ENCODE data around the gene KCNN3. TPM values are rescaled to one million over a fixed set of nuclear protein-coding genes. Genes with fewer than 3 reads are reported as not detected.

KCNN3 gene
- total and polyA plus RNA-seq, 8 donors, result 1.9 to 3.1 (median 2.3) TPM

DNA sequence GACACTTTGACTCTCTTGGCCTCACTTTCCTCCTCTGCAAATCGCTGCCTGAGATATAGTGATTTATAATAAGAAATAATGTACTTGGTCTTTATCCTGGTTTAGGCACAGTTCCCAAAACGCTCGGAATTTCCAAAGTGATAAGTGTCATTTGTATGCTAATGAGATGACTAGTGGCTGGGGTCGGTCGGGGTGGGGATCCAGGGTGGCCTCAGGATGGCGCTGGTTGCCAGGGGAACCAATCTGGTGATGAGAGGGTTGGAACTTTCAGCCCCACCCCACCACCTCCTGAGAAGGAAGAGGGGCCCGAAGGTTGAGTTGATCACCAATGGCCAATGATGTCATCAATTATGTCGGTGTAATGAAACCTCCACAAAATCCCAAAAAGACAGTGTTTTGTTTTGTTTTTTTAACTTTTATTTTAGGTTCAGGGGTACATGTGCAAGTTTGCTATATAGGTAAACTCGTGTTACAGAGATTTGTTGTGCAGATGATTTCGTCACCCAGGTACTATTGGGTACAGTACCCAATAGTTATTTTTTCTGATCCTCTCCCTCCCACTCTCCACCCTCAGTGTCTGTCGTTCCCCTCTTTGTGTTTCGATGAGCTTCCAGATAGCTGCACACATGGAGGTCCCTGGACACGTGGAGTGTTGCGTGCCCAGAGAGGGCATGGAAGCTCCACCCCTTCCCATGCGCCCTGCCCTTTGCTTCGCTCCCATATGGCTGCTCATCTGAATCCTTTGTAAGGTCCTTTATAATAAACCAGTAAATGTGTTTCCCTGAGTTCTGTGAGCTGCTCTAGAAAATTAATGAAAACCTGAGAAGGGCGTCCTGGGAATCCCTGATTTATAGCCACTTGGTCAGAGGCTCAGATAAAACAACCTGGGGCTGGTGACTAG lies 97.2 kb downstream of the KCNN3 start:
- Histone ChIP-seq H3K4me1 (no peaks in the 10 kb centered on the region), H3K36me3 (no peaks in the 10 kb centered on the region), H3K4me3 (no peak overlapping the region), H3K27ac (no peak overlapping the region), H3K27me3 (peaks cover 0 to 6% of the 10 kb centered on the region in 2 donors), H3K9me3 (no peaks in the 10 kb centered on the region)
- ATAC-seq (no peak), DNase-seq (no peak)
- TF ChIP-seq, protein P1, sequence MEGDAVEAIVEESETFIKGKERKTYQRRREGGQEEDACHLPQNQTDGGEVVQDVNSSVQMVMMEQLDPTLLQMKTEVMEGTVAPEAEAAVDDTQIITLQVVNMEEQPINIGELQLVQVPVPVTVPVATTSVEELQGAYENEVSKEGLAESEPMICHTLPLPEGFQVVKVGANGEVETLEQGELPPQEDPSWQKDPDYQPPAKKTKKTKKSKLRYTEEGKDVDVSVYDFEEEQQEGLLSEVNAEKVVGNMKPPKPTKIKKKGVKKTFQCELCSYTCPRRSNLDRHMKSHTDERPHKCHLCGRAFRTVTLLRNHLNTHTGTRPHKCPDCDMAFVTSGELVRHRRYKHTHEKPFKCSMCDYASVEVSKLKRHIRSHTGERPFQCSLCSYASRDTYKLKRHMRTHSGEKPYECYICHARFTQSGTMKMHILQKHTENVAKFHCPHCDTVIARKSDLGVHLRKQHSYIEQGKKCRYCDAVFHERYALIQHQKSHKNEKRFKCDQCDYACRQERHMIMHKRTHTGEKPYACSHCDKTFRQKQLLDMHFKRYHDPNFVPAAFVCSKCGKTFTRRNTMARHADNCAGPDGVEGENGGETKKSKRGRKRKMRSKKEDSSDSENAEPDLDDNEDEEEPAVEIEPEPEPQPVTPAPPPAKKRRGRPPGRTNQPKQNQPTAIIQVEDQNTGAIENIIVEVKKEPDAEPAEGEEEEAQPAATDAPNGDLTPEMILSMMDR (IDR thresholded peaks at IDR 0.05), result no peak
- intact Hi-C loops (cut with DNase I), result no loop called here

DNA sequence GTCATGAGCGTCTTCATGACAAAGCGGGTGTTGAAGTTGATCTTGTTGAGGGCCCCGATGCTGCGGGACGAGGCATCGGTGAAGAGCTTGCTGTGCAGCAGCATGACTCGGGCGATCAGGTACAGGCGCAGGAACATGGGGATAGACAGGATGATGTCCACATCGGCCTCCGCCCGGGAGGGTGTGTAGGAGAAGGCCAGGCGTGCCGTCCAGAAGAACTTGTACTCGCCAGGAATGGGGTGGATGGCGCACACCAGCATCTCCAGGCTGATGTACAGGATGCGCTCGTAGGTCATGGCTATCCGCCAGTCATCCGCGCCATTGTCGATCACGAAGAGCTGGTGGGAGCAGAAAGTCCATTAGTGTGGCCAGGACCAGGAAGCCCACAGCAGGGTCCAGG lies 98.0 kb downstream of the KCNN3 start:
- DNase-seq, result no peak
- H3K36me3 ChIP-seq, result no peaks in the 10 kb centered on the region
- no peak overlapping the region for H3K27ac ChIP-seq
- H3K4me3 ChIP-seq, result no peak overlapping the region
- intact Hi-C loops (cut with DNase I), result no loop called here
- H3K27me3 ChIP-seq, result peaks cover 0 to 6% of the 10 kb centered on the region in 2 donors
- H3K4me1 ChIP-seq, result no peaks in the 10 kb centered on the region
- H3K9me3 ChIP-seq, result no peaks in the 10 kb centered on the region
- TF ChIP-seq, protein P1 (IDR thresholded peaks at IDR 0.05), result no peak
- no peak for ATAC-seq

DNA sequence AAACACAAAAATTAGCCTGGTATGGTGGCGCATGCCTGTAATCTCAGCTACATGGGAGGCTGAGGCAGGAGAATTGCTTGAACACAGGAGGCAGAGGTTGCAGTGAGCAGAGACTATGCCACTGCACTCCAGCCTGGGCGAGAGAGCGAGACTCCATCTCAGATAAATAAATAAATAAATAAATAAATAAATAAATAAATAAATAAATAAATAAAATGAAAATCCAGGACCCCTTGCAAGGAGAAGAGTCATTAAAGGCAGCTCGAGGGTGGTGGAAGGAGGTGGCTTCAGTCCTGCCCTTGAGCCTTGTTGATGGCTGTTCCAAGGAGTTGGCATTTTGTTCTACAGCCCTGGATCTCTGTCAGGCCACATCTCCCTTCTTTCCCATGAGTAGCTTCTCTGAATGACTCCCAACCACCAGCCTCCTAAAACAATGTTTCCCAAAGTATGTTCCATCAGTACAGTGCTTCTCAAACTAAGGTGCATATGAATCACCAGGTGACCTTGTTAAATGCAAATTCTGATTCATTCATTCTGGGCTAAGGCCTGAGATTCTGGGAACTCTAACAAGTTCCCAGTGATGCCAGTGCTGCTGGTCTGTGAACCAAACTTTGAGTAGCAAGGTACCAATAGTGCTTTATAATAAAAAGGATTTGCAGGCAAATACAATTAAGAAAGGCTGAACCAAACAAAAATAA lies 99.0 kb downstream of the KCNN3 start:
- intact Hi-C loops (cut with DNase I), result no loop called here
- Histone ChIP-seq H3K36me3 (no peaks in the 10 kb centered on the region), H3K4me3 (no peak overlapping the region), H3K9me3 (no peaks in the 10 kb centered on the region), H3K4me1 (no peaks in the 10 kb centered on the region), H3K27ac (no peak overlapping the region), H3K27me3 (peaks cover 0 to 6% of the 10 kb centered on the region in 2 donors)
- no peak for ATAC-seq
- TF ChIP-seq, protein P1 (IDR thresholded peaks at IDR 0.05), result no peak
- DNase-seq, result no peak

DNA sequence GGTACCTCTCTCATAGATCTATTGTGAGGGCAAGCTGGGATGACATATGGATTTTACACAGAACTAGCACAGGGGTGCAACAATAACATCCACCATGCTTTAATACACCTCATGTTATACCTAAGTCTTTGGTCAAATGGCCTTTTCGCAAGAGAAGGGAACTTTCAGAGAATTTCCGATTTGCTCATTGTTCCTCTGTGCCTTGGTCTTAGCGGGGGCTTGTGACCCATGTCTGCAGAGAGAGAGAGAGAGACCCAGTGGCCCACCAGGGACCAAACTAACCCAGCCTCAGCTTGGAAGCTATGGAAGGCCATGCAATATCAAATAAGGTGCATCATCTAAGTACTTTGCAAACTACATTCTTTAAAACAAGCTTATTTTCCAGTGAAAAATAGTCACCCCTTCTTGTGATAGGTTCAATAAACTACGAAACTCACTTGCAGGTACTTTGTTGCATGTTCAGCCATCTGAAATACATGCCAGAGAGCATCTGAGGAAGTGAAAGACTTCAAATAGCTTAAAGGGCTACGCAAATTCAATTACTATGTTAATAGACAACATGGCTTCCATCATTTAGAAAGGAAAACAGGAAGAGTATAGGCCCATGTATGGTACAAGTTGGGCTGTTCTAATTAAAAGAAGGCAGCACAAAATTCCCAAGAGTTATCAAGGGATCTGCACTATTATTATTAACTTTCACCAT lies 100.7 kb downstream of the KCNN3 start:
- Histone ChIP-seq H3K4me3 (no peak overlapping the region), H3K4me1 (no peaks in the 10 kb centered on the region), H3K27me3 (peaks cover 0 to 14% of the 10 kb centered on the region in 2 donors), H3K36me3 (no peaks in the 10 kb centered on the region), H3K27ac (no peak overlapping the region), H3K9me3 (no peaks in the 10 kb centered on the region)
- TF ChIP-seq, protein P1 (IDR thresholded peaks at IDR 0.05), result no peak
- intact Hi-C loops (cut with DNase I), result no loop called here
- ATAC-seq (no peak), DNase-seq (no peak)

All from left lung (tissue), 10 donors.